ENCODE measurements around the gene CTF1.
A peak's percentile ranks its signal among the peaks of the same experiment; 100 is the strongest.
"Not testable (repeated sequence)": the region's sequence is repeated elsewhere in the genome, so short reads cannot be mapped to it uniquely, and the experiment has no call there.

The CTF1 gene

GRCh38 chr16:30931068-30931650 is 34.7 kb downstream of the CTF1 start:
- no peak for DNase-seq

- no peak for DNase-seq
Observed at GRCh38 chr16:30934827-30935557, 38.6 kb downstream of the CTF1 start.

- DNase-seq, result no peak
Observed at GRCh38 chr16:30937692-30938091, 41.3 kb downstream of the CTF1 start.

- DNase-seq, result not testable (repeated sequence)
Observed at GRCh38 chr16:30939571-30939970, 43.2 kb downstream of the CTF1 start.

GRCh38 chr16:30941600-30942425 is 45.4 kb downstream of the CTF1 start:
- DNase-seq, result peak; percentile 50

- no peak for DNase-seq
Observed at GRCh38 chr16:30942426-30942806, 46.0 kb downstream of the CTF1 start.

- DNase-seq, result no peak
Observed at GRCh38 chr16:30944352-30944751, 47.9 kb downstream of the CTF1 start.

- DNase-seq, result no peak
Observed at GRCh38 chr16:30946671-30947540, 50.5 kb downstream of the CTF1 start.

- no peak for DNase-seq
Observed at GRCh38 chr16:30947541-30947858, 51.1 kb downstream of the CTF1 start.

- DNase-seq, result no peak
Observed at GRCh38 chr16:30947859-30948666, 51.6 kb downstream of the CTF1 start.

- DNase-seq, result no peak
Observed at GRCh38 chr16:30948667-30949649, 52.5 kb downstream of the CTF1 start, which contains the start of gene ORAI3. TSS of gene ORAI3 (plus strand) at chr16:30949068. CDS start at chr16:30949290, 222 bp downstream.

- no peak for DNase-seq
Observed at GRCh38 chr16:30949650-30950515, 53.5 kb downstream of the CTF1 start.

- DNase-seq, result no peak
Observed at GRCh38 chr16:30950516-30951065, 54.2 kb downstream of the CTF1 start.

- no peak for DNase-seq
Observed at GRCh38 chr16:30951193-30951592, 54.8 kb downstream of the CTF1 start.

- no peak for DNase-seq
Observed at GRCh38 chr16:30951750-30952149, 55.3 kb downstream of the CTF1 start.

GRCh38 chr16:30953111-30953510 is 56.7 kb downstream of the CTF1 start:
- no peak for DNase-seq

All from T-helper 9 cell (primary cell).